K562 (cell line): ENCODE data around the gene PDE6D. TPM values are rescaled to one million over a fixed set of nuclear protein-coding genes. Genes with fewer than 3 reads are reported as not detected.

Experiments used
- HNRNPUL1 ChIP-seq: fragments of 200-400 bp; formaldehyde crosslinking; IDR thresholded peaks from 2 replicates; pipeline ENCODE4 v1.6.1; 2017; ENCODE audit warnings: low read length
- polyA plus RNA-seq, 8 experiments: library from polyadenylated mRNA; depleted of rRNA in 4 of 8; stranded (reverse) in 5 of 8; unstranded in 3 of 8; fragments of >200 nt; fragmentation: Nextera tagmentation in 2 of 8; fragmentation: Illumina TruSeq in 1 of 8; extraction: Ambion mirVana in 2 of 8; extraction: Trizol in 1 of 8; gene quantifications; 2 replicates each; pipeline versions ENCODE4 v1.2.1 to v1.2.3, GENCODE V29; 2011 to 2014; ENCODE audit warnings: inconsistent platforms in 1 of 8, missing spikeins in 1 of 8
- total RNA-seq, 7 experiments: library from RNA; depleted of rRNA in 6 of 7; stranded (reverse); fragments of >200 nt in 6 of 7; fragmentation: Illumina TruSeq in 2 of 7; extraction: Trizol in 2 of 7; gene quantifications; 2 replicates each; pipeline versions ENCODE4 v1.2.1 to v1.2.3, GENCODE V29; 2011 to 2021; ENCODE audit warnings: low replicate concordance in 1 of 7
- TF ChIP-seq, protein P1 (sequence below), 2 experiments: fragments of 450-650 bp in 1 of 2; sonication (generic) in 1 of 2; formaldehyde crosslinking in 1 of 2; IDR thresholded peaks; 2 replicates each; pipeline versions ENCODE4 v1.7.1 to v1.9.0; 2016 to 2022; ENCODE audit warnings: inconsistent platforms in 1 of 2, mild to moderate bottlenecking in 1 of 2, missing genetic modification reagents in 1 of 2
- TF ChIP-seq, protein P2 (sequence below), 2 experiments: fragments of 450-650 bp in 1 of 2; sonication (generic) in 1 of 2; formaldehyde crosslinking in 1 of 2; IDR thresholded peaks in 1 of 2; conservative IDR thresholded peaks in 1 of 2; 2 replicates each; pipeline versions ENCODE4 v1.6.1 to v1.8.1; 2016 to 2023; ENCODE audit warnings: mild to moderate bottlenecking in 2 of 2, moderate library complexity in 2 of 2, inconsistent platforms in 1 of 2, missing genetic modification reagents in 1 of 2

PDE6D gene
- total and polyA plus RNA-seq, 9 of the 15 experiments (the other 6 are each of a cell fraction or from before 2014, with no cell fraction given) = 0.65 to 11.6 (median 7.0) TPM

DNA sequence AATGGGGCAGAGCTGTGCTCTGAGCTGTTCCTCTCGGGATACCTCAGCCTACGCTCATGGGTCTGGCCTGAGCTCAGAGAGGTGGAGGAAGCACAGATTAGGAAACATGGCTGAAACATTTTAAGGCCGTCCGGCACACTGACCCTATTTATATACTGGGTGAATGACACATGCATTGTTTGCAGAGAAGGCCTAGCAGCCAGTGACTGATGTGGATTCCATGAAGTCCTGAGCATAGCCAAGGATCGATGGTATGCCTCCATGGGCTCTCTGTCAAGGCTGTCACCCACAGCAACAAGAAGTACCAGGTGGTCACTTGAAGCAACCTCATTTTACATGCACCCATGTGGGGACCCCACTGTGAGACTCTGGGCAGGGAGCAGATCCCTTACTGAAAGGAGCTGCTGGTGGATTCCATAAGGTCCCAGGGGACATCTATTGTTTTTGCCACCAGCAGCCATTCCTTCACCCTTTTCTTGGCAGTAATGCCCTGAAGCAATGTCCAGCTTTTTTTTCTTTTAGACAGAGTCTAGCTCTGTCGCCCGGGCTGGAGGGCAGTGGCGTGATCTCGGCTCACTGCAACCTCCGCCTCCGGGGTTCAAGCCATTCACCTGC is 64.3 kb downstream of the PDE6D start (continued):
- TF ChIP-seq, protein P1, sequence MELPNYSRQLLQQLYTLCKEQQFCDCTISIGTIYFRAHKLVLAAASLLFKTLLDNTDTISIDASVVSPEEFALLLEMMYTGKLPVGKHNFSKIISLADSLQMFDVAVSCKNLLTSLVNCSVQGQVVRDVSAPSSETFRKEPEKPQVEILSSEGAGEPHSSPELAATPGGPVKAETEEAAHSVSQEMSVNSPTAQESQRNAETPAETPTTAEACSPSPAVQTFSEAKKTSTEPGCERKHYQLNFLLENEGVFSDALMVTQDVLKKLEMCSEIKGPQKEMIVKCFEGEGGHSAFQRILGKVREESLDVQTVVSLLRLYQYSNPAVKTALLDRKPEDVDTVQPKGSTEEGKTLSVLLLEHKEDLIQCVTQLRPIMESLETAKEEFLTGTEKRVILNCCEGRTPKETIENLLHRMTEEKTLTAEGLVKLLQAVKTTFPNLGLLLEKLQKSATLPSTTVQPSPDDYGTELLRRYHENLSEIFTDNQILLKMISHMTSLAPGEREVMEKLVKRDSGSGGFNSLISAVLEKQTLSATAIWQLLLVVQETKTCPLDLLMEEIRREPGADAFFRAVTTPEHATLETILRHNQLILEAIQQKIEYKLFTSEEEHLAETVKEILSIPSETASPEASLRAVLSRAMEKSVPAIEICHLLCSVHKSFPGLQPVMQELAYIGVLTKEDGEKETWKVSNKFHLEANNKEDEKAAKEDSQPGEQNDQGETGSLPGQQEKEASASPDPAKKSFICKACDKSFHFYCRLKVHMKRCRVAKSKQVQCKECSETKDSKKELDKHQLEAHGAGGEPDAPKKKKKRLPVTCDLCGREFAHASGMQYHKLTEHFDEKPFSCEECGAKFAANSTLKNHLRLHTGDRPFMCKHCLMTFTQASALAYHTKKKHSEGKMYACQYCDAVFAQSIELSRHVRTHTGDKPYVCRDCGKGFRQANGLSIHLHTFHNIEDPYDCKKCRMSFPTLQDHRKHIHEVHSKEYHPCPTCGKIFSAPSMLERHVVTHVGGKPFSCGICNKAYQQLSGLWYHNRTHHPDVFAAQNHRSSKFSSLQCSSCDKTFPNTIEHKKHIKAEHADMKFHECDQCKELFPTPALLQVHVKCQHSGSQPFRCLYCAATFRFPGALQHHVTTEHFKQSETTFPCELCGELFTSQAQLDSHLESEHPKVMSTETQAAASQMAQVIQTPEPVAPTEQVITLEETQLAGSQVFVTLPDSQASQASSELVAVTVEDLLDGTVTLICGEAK (IDR thresholded peaks at IDR 0.05) = no peak
- TF ChIP-seq, protein P1 (CRISPR knock-in tag; IDR thresholded peaks at IDR 0.05) = no peak
- TF ChIP-seq, protein P2, sequence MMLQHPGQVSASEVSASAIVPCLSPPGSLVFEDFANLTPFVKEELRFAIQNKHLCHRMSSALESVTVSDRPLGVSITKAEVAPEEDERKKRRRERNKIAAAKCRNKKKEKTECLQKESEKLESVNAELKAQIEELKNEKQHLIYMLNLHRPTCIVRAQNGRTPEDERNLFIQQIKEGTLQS (IDR thresholded peaks at IDR 0.05) = no peak
- TF ChIP-seq, protein P2 (CRISPR knock-in tag; conservative IDR thresholded peaks at IDR 0.05) = no peak
- no peak for TF ChIP-seq HNRNPUL1
